WTC11 (cell line): ENCODE measurements around the gene MATR3. TPM values are rescaled to one million over a fixed set of nuclear protein-coding genes. Genes with fewer than 3 reads are reported as not detected.

Experiments used
- ATAC-seq: fragments of 200-7000 bp; cut with Tn5 transposase; 2 replicates; pipeline ENCODE4 v1.10.0; 2021; ENCODE audit warnings: mild to moderate bottlenecking, moderate library complexity
- CTCF ChIA-PET: fragments of 300-600 bp; sonication (Branson Sonifier 250); formaldehyde crosslinking; loops from one replicate; lab custom pipeline; 2021; ENCODE audit warnings: antibody characterized with exemption; lab: Charles Lee
- POLR2A ChIA-PET: fragments of 350-600 bp; sonication (Branson Sonifier 250); formaldehyde crosslinking; loops from one replicate; lab custom pipeline; 2021; ENCODE audit warnings: antibody characterized with exemption; lab: Charles Lee
- DNase-seq: peaks from one replicate; pipeline ENCODE4 v3.0.0; 2021; ENCODE audit warnings: low spot score
- H3K27ac Mint-ChIP-seq: 2 replicates; pipeline ENCODE4 v1.8.0; 2021; ENCODE audit warnings: mixed read lengths
- H3K27me3 Mint-ChIP-seq: 2 replicates; pipeline ENCODE4 v1.8.0; 2021; ENCODE audit warnings: low read depth, mild to moderate bottlenecking, moderate library complexity, mixed read lengths
- H3K36me3 Mint-ChIP-seq: 2 replicates; pipeline ENCODE4 v1.8.0; 2021; ENCODE audit warnings: mixed read lengths
- H3K4me1 Mint-ChIP-seq: 2 replicates; pipeline ENCODE4 v1.8.0; 2022; ENCODE audit warnings: mixed read lengths
- H3K4me3 Mint-ChIP-seq: 2 replicates; pipeline ENCODE4 v1.8.0; 2021; ENCODE audit warnings: mild to moderate bottlenecking, moderate library complexity, mixed read lengths
- H3K9me3 Mint-ChIP-seq: 2 replicates; pipeline ENCODE4 v1.8.0; 2021; ENCODE audit warnings: mixed read lengths
- AFF4 ChIP-seq: sonication (generic); formaldehyde crosslinking; IDR thresholded peaks from 2 replicates; pipeline ENCODE4 v1.8.1; 2023; ENCODE audit warnings: mild to moderate bottlenecking, missing genetic modification reagents, borderline replicate concordance
- ARID4B ChIP-seq: sonication (generic); formaldehyde crosslinking; IDR thresholded peaks from 2 replicates; pipeline ENCODE4 v1.8.0; 2023; ENCODE audit warnings: missing genetic modification reagents, mild to moderate bottlenecking, borderline replicate concordance
- ATF6 ChIP-seq: sonication (generic); formaldehyde crosslinking; IDR thresholded peaks from 2 replicates; pipeline ENCODE4 v1.8.1; 2023; ENCODE audit warnings: mild to moderate bottlenecking, missing genetic modification reagents
- CREM ChIP-seq: sonication (generic); formaldehyde crosslinking; IDR thresholded peaks from 2 replicates; pipeline ENCODE4 v1.8.1; 2022; ENCODE audit warnings: mild to moderate bottlenecking, missing genetic modification reagents, moderate library complexity
- FOXP1 ChIP-seq: sonication (generic); formaldehyde crosslinking; IDR thresholded peaks from 2 replicates; pipeline ENCODE4 v1.8.0; 2022; ENCODE audit warnings: missing genetic modification reagents, mild to moderate bottlenecking, moderate library complexity, borderline replicate concordance
- GABPB1 ChIP-seq: sonication (generic); formaldehyde crosslinking; IDR thresholded peaks from 2 replicates; pipeline ENCODE4 v1.8.1; 2023; ENCODE audit warnings: mild to moderate bottlenecking, missing genetic modification reagents
- GRHL2 ChIP-seq: fragments of 250-450 bp; sonication (Bioruptor Pico); IDR thresholded peaks from 2 replicates; pipeline ENCODE4 v1.8.0; 2022; ENCODE audit warnings: mild to moderate bottlenecking, moderate library complexity; ENCODE audit not compliant: insufficient replicate concordance, severe bottlenecking
- IRF2 ChIP-seq: sonication (generic); formaldehyde crosslinking; IDR thresholded peaks from 2 replicates; pipeline ENCODE4 v1.8.0; 2022; ENCODE audit warnings: low read depth, missing genetic modification reagents, borderline replicate concordance
- KAT7 ChIP-seq: sonication (generic); formaldehyde crosslinking; IDR thresholded peaks from 2 replicates; pipeline ENCODE4 v1.8.1; 2023; ENCODE audit warnings: missing genetic modification reagents, mild to moderate bottlenecking, borderline replicate concordance
- NR1H2 ChIP-seq: sonication (generic); formaldehyde crosslinking; IDR thresholded peaks from 2 replicates; pipeline ENCODE4 v1.9.0; 2021; ENCODE audit warnings: mild to moderate bottlenecking, moderate library complexity, missing genetic modification reagents
- OVOL2 ChIP-seq: fragments of 250-450 bp; sonication (Bioruptor Pico); IDR thresholded peaks from 2 replicates; pipeline ENCODE4 v1.9.0; 2021; ENCODE audit warnings: mild to moderate bottlenecking, borderline replicate concordance
- RELA ChIP-seq: sonication (generic); formaldehyde crosslinking; IDR thresholded peaks from 2 replicates; pipeline ENCODE4 v1.8.1; 2022; ENCODE audit warnings: missing genetic modification reagents, mild to moderate bottlenecking, borderline replicate concordance
- SP1 ChIP-seq: sonication (generic); formaldehyde crosslinking; conservative IDR thresholded peaks from 2 replicates; pipeline ENCODE4 v1.8.1; 2022; ENCODE audit warnings: missing genetic modification reagents
- TCF7 ChIP-seq: sonication (generic); formaldehyde crosslinking; IDR thresholded peaks from 2 replicates; pipeline ENCODE4 v1.8.0; 2022; ENCODE audit warnings: mild to moderate bottlenecking, low read depth, missing genetic modification reagents, moderate library complexity
- TP53 ChIP-seq: sonication (generic); formaldehyde crosslinking; IDR thresholded peaks from 2 replicates; pipeline ENCODE4 v1.8.1; 2023; ENCODE audit warnings: mild to moderate bottlenecking, missing genetic modification reagents
- ZBTB21 ChIP-seq: sonication (generic); formaldehyde crosslinking; IDR thresholded peaks from 2 replicates; pipeline ENCODE4 v1.8.1; 2023; ENCODE audit warnings: mild to moderate bottlenecking, missing genetic modification reagents, borderline replicate concordance
- ZBTB43 ChIP-seq: sonication (generic); formaldehyde crosslinking; IDR thresholded peaks from 2 replicates; pipeline ENCODE4 v1.8.1; 2023; ENCODE audit warnings: mild to moderate bottlenecking, missing genetic modification reagents
- ZMAT4 ChIP-seq: fragments of 250-450 bp; sonication (Bioruptor Pico); IDR thresholded peaks from 2 replicates; pipeline ENCODE4 v1.9.0; 2021; ENCODE audit warnings: mild to moderate bottlenecking
- ZNF219 ChIP-seq: sonication (generic); formaldehyde crosslinking; IDR thresholded peaks from 2 replicates; pipeline ENCODE4 v1.8.0; 2023; ENCODE audit warnings: missing genetic modification reagents, mild to moderate bottlenecking, borderline replicate concordance
- ZNF281 ChIP-seq: sonication (generic); formaldehyde crosslinking; IDR thresholded peaks from 2 replicates; pipeline ENCODE4 v1.8.0; 2023; ENCODE audit warnings: mild to moderate bottlenecking, missing genetic modification reagents
- total RNA-seq: library from RNA; stranded (reverse); gene quantifications from 3 replicates; pipeline ENCODE4 v1.2.3, GENCODE V29; 2021

Gene MATR3
- total RNA-seq, 1 experiment from 2014 or later = 290 TPM

GRCh38 chr5:139262059-139262741 lies 31.3 kb upstream of the MATR3 start:
- Mint-ChIP-seq H3K9me3 (no peaks in the 10 kb centered on the region), H3K36me3 (no peaks in the 10 kb centered on the region), H3K27me3 (no peaks in the 10 kb centered on the region; the same call in 1 of the 2 replicates), H3K4me3 (no peak overlapping the region), H3K4me1 (peaks cover 15% of the 10 kb centered on the region), H3K27ac (no peak overlapping the region; the same call in 1 of the 2 replicates)
- TF ChIP-seq ZBTB43 (CRISPR knock-in tag) = no peak
- TF ChIP-seq TP53 (CRISPR knock-in tag) = no peak
- TF ChIP-seq ZNF219 = no peak
- TF ChIP-seq ARID4B (CRISPR knock-in tag) = no peak
- TF ChIP-seq ZNF281 (CRISPR knock-in tag) = no peak
- no peak for TF ChIP-seq FOXP1
- TF ChIP-seq SP1 (CRISPR knock-in tag) = no peak
- TF ChIP-seq ATF6 (CRISPR knock-in tag) = no peak
- no peak for TF ChIP-seq IRF2
- TF ChIP-seq GABPB1 (CRISPR knock-in tag) = no peak
- no peak for TF ChIP-seq ZMAT4 (CRISPR knock-in tag)
- TF ChIP-seq RELA (CRISPR knock-in tag) = no peak
- TF ChIP-seq OVOL2 (CRISPR knock-in tag) = no peak
- TF ChIP-seq GRHL2 (CRISPR knock-in tag) = no peak
- no peak for TF ChIP-seq AFF4
- TF ChIP-seq TCF7 (CRISPR knock-in tag) = no peak
- no peak for TF ChIP-seq ZBTB21
- no peak for TF ChIP-seq NR1H2 (CRISPR knock-in tag)
- no peak for TF ChIP-seq CREM (CRISPR knock-in tag)
- no peak for TF ChIP-seq KAT7
- POLR2A ChIA-PET = interaction anchor here (0.6 to 1.1 kb wide), 2 partner anchors 11 to 719 kb away, joined by 3 to 4 read pairs; partner anchors contain the start of gene ETF1
- CTCF ChIA-PET = interaction anchor here (0.7 to 2.0 kb wide), 30 partner anchors 10 to 683 kb away, joined by 3 to 9 read pairs (median 4); partner anchors contain the start of genes MATR3 and SIL1
- DNase-seq (no peak), ATAC-seq (no peak)
